AG10803 (cell line): ENCODE results near the gene CARS2.
"Not testable (repeated sequence)": the region's sequence is repeated elsewhere in the genome, so short reads cannot be mapped to it uniquely, and the experiment has no call there.

Source experiments
- DNase-seq: peaks from one replicate; pipeline ENCODE4 v3.0.0; 2010; ENCODE audit warnings: low read depth
- H3K4me3 ChIP-seq: 2 replicates; pipeline ENCODE4 v1.5.1; 2011; ENCODE audit warnings: mild to moderate bottlenecking, low read length, control low read depth
- TF ChIP-seq, protein P1 (sequence below): conservative IDR thresholded peaks from 2 replicates; pipeline ENCODE4 v1.5.1; 2011; ENCODE audit warnings: mild to moderate bottlenecking, low read length, control low read depth, inconsistent platforms

CARS2 gene

DNA sequence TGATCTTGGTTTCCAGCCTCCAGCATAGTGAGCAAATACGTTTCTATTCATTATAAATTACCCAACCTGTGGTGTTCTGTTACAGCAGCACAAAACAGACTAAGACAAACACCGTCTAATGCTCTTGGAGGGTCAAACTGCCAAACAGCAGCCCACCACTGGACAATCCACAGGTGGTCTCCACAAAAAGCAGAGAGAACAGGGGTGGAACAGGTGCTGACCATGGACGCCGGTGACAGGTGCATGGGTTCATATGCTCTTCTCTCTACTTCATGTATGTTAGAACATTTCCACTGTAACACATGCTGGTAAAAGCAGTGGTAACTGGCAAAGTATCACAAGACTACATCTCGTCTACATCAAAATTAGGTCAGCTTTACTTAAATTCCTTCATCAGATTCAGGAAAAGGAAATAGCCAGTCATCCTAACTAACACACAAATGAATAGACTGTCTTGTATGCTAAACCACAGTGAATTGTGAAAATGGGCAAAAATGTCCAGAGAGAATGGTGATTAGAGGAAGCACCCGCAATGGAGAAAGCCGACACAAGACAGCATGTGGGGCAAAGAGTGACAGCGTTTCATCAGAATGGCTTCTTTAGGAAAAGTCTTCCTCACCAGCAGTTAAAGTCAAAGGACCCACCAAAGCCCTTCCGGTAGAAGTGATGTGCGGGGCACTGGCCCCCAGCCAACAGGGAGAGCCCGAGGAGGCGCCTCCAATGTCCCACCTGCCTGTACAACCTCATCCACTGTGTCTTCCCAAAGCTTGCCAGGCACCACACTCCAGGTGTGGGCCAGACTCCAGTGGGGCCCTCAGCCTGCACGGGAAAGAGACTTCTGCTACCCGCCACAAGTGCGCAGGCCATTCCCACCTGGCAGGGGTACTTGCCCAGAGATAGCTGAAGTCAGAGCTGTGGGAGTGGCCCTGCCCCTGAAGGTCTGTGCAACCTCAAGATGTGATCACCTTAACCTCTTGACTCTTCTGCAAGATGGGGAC lies 6.5 kb downstream of the CARS2 start:
- H3K4me3 ChIP-seq: no peak overlapping the region
- no peak for DNase-seq
- TF ChIP-seq, protein P1, sequence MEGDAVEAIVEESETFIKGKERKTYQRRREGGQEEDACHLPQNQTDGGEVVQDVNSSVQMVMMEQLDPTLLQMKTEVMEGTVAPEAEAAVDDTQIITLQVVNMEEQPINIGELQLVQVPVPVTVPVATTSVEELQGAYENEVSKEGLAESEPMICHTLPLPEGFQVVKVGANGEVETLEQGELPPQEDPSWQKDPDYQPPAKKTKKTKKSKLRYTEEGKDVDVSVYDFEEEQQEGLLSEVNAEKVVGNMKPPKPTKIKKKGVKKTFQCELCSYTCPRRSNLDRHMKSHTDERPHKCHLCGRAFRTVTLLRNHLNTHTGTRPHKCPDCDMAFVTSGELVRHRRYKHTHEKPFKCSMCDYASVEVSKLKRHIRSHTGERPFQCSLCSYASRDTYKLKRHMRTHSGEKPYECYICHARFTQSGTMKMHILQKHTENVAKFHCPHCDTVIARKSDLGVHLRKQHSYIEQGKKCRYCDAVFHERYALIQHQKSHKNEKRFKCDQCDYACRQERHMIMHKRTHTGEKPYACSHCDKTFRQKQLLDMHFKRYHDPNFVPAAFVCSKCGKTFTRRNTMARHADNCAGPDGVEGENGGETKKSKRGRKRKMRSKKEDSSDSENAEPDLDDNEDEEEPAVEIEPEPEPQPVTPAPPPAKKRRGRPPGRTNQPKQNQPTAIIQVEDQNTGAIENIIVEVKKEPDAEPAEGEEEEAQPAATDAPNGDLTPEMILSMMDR: no peak

DNA sequence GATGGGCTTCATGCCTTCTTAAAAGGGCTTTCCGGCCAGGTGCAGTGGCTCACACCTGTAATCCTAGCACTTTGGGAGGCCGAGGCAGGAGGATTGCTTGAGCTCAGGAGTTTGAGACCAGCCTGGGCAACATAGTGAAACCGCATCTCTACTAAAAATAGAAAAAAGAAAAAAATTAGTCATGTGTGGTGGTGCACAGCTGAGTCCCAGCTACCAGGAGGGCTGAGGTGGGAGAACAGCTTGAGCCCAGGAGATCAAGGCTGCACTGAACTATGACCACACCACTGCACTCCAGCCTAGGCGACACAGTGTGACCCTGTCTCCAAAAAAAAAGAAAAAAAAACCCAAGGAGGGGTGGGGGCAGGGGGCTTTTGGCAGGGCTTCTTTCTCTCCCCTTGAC lies 7.2 kb downstream of the CARS2 start:
- TF ChIP-seq, protein P1: no peak
- no peak for DNase-seq
- no peak overlapping the region for H3K4me3 ChIP-seq

DNA sequence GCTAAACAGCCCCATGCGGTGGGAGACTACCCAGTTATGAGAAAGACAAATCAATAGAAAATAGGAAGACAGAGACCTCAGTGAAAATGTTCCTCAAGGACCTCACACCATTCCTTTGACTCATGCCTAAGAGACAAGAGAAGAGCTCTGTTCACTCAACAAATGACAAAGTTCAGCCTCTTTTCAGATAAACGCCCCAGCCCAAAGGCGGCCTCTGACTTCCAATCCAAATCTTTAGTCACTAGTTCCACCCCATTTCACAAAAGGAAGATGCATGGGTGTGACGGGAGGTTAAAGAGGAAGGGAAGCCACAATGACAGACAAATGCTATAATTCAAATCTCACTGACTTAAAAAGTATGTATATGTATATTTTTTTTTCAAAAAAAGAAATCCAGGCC lies 8.1 kb downstream of the CARS2 start:
- TF ChIP-seq, protein P1: no peak
- no peak overlapping the region for H3K4me3 ChIP-seq
- DNase-seq: no peak

DNA sequence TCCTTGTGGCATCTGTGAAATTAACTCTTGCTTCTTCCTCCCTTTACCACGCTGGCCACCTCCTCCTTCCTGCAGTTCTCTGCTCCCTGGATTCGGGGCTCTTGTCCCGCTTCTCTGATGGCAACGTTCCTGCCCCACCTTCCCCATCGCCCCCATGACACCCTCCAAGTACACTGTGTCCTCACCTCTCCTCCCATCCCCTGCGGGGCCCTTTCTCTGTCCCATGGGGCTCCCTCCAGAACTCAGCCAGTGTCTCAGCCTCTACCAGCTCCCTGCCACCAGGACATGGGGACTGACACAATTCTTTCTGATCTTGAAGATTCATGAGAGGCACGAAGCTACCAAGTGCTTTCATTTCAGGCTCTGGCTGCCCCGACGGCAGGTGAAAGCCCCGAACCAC lies 9.1 kb downstream of the CARS2 start:
- DNase-seq: no peak
- H3K4me3 ChIP-seq: no peak overlapping the region
- TF ChIP-seq, protein P1: no peak

DNA sequence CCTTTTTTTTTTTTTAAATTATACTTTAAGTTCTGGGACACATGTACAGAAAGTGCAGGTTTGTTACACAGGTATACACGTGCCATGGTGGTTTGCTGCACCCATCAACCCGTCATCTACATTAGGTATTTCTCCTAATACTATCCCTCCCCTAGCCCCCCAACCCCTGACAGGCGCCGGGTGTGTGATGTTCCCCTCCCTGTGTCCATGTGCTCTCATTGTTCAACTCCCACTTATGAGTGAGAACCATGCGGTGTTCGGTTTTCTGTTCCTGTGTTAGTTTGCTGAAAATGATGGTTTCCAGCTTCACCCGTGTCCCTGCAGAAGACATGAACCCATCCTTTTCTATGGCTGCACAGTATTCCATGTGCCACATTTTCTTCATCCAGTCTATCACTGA lies 10.1 kb downstream of the CARS2 start:
- not testable (repeated sequence) for DNase-seq, H3K4me3 ChIP-seq

DNA sequence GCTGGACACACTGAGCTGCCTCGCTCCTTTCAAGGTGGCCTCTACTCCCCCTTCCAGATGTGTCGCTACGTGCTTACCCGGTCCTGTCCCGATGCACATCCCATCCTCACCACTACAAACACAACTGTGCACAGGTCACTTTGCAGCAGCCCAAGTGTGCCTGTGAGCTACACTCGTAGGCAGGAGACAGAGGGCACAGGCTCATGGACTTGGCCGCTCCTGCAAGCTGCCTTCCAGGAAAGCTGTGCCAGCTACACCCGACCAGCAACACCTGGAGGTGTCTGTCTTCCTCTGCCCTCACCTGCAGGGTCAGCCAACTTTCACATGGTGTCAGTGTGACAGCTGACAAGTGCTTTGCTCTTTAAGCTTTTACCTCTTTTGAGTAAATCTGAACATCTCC lies 15.4 kb downstream of the CARS2 start:
- TF ChIP-seq, protein P1: no peak
- DNase-seq: no peak
- H3K4me3 ChIP-seq: no peak overlapping the region

DNA sequence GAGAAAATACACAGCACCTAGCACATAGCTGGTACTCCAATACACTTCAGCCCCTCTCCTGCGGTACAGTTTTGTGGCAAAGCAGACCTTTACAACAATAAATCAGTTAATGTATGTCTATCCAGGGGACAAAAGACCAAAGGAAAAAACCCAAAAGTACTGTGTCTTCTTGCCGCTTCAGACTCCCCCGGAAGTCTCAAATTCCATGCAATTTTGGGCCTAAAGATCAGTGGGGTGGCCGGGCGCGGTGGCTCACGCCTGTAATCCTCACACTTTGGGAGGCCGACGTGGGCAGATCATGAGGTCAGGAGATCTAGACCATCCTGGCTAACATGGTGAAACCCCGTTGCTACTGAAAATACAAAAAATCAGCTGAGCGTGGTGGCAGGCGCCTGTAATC lies 16.2 kb downstream of the CARS2 start:
- DNase-seq: no peak

More for the DNA sequence above, 16.2 kb downstream of the CARS2 start:
- H3K4me3 ChIP-seq: no peak overlapping the region
- TF ChIP-seq, protein P1: no peak
